Adrenal gland (tissue), 12 donors: ENCODE measurements around the gene ARVCF. TPM values are rescaled to one million over a fixed set of nuclear protein-coding genes. Genes with fewer than 3 reads are reported as not detected.

Experiments
- DNase-seq, 7 donors: peaks; one replicate each; pipeline ENCODE4 v3.0.0-alpha.2; 2019 to 2020
- H3K27ac ChIP-seq, 5 donors: fragments of 200-600 bp; sonication (generic) in 4 of 5; 1 replicate in 3 of 5; 2 replicates in 2 of 5; pipeline versions ENCODE4 v1.5.1 to v1.8.0; 2016 to 2020; ENCODE audit warnings: mild to moderate bottlenecking in 1 of 5
- H3K27me3 ChIP-seq: fragments of 200-600 bp; 2 replicates; pipeline ENCODE4 v1.8.0; 2021
- H3K36me3 ChIP-seq, 2 donors: fragments of 200-600 bp; replicated peaks in 1 of 2; 1 replicate in 1 of 2; 2 replicates in 1 of 2; pipeline versions ENCODE4 v1.5.1 to v1.8.0; 2018 to 2022
- H3K4me1 ChIP-seq, 2 donors: fragments of 200-600 bp; replicated peaks in 1 of 2; 1 replicate in 1 of 2; 2 replicates in 1 of 2; pipeline versions ENCODE4 v1.5.1 to v1.8.0; 2018 to 2021
- H3K4me3 ChIP-seq, 4 donors: fragments of 200-600 bp; sonication (generic) in 3 of 4; one replicate each; pipeline ENCODE4 v1.5.1; 2016 to 2018
- H3K9me3 ChIP-seq, 3 donors: fragments of 200-600 bp; sonication (generic) in 1 of 3; replicated peaks in 1 of 3; 1 replicate in 2 of 3; 2 replicates in 1 of 3; pipeline versions ENCODE4 v1.5.1 to v1.8.0; 2016 to 2021
- CTCF ChIP-seq, 6 experiments: fragments of 450-650 bp in 4 of 6; fragments of 200-600 bp in 2 of 6; sonication (generic) in 1 of 6; IDR thresholded peaks; 1 replicate in 5 of 6; 2 replicates in 1 of 6; pipeline versions ENCODE4 v1.5.1 to v1.8.0; 2016 to 2021; ENCODE audit warnings: antibody characterized with exemption in 6 of 6, mild to moderate bottlenecking in 2 of 6, moderate library complexity in 1 of 6
- POLR2A ChIP-seq, 2 donors: fragments of 450-650 bp; IDR thresholded peaks; one replicate each; pipeline ENCODE4 v1.6.1; 2017; ENCODE audit warnings: antibody characterized with exemption in 2 of 2, mild to moderate bottlenecking in 2 of 2, moderate library complexity in 1 of 2
- WGBS, 4 donors: extraction: QIAGEN DNeasy Blood & Tissue Kit in 2 of 4; methylation state at CpG; one replicate each; pipeline versions ENCODE4 v1.1.5 to v1.1.7; 2013 to 2017; 5-methylcytosine and 5-hydroxymethylcytosine counted together
- intact Hi-C, 2 donors: fragments of 100-400 bp; cut with DNase I; formaldehyde crosslinking; loops; one replicate each; pipeline versions ENCODE4 v1.14.1 to v1.15.0; 2022 to 2023
- polyA plus RNA-seq, 3 donors: library from polyadenylated mRNA; stranded (reverse); fragments of 200-250 nt in 2 of 3; fragments of 350-450 nt in 1 of 3; fragmentation: Illumina TruSeq in 1 of 3; extraction: RNeasy Lipid Tissue Mini Kit (QIAGEN cat#74804) in 1 of 3; gene quantifications; one replicate each; pipeline ENCODE4 v1.2.3, GENCODE V29; 2013 to 2014
- total RNA-seq, 9 donors: library from RNA; depleted of rRNA in 4 of 9; stranded (reverse); fragments of >200 nt in 4 of 9; fragments of 120-200 nt in 1 of 9; fragmentation: NEBNext Ultra II Directional in 1 of 9; extraction: Animal tissue kit (Norgen Biotek cat#: 25700) in 1 of 9; gene quantifications; one replicate each; pipeline versions ENCODE4 v1.1.0 to v1.2.4, GENCODE V29; 2013 to 2023
- donor health status: healthy with polysubstance abuse.
- donor health status: Bipolar disorder and iron deficiency.
- donor health status: DM: yes; HTN: yes; CAD: no.
- donor health status: DM: no; HTN: no; CAD: no.
- donor health status: DM: no; HTN: no; CAD: no.
- donor health status: DM: yes; HTN: yes; CAD: no.

The ARVCF gene
- total and polyA plus RNA-seq, 12 donors = 1.2 to 74.8 (median 18.6) TPM

GRCh38 chr22:20056696-20057386, 40.2 kb upstream of the ARVCF start:
- no peaks in the 10 kb centered on the region for H3K27me3 ChIP-seq
- intact Hi-C loops = no loop called here
- H3K27ac ChIP-seq = no peak overlapping the region
- no peak overlapping the region for H3K4me3 ChIP-seq
- no peak for TF ChIP-seq POLR2A (IDR thresholded peaks at IDR 0.05)
- TF ChIP-seq CTCF (IDR thresholded peaks at IDR 0.05) = no peak
- 93 to 97% (median 95%) methylated on average over 10 to 16 of the region's 16 CpGs for WGBS, 4 donors
- no peak for DNase-seq
- peaks cover 0 to 58% of the 10 kb centered on the region in 2 donors for H3K36me3 ChIP-seq
- H3K4me1 ChIP-seq = peaks cover 0 to 8% of the 10 kb centered on the region in 2 donors
- H3K9me3 ChIP-seq = no peaks in the 10 kb centered on the region

- Histone ChIP-seq H3K4me3 (no peak overlapping the region), H3K27me3 (no peaks in the 10 kb centered on the region), H3K4me1 (peaks cover 0 to 8% of the 10 kb centered on the region in 2 donors), H3K27ac (no peak overlapping the region), H3K36me3 (peaks cover 0 to 55% of the 10 kb centered on the region in 2 donors), H3K9me3 (no peaks in the 10 kb centered on the region)
- intact Hi-C loops = no loop called here
- DNase-seq = no peak
- TF ChIP-seq CTCF (IDR thresholded peaks at IDR 0.05) (no peak), POLR2A (IDR thresholded peaks at IDR 0.05) (no peak)
- 89 to 95% (median 93%) methylated on average over 10 of the region's 10 CpGs for WGBS, 4 donors
These were observed 39.5 kb upstream of the ARVCF start for GRCh38 chr22:20056161-20056560.

- WGBS, 4 donors = 94 to 100% (median 96%) methylated on average over 3 to 15 of the region's 15 CpGs
- no peak for DNase-seq
- TF ChIP-seq CTCF (IDR thresholded peaks at IDR 0.05) (no peak), POLR2A (IDR thresholded peaks at IDR 0.05) (no peak)
- Histone ChIP-seq H3K9me3 (no peaks in the 10 kb centered on the region), H3K36me3 (peaks cover 0 to 54% of the 10 kb centered on the region in 2 donors), H3K4me3 (no peak overlapping the region), H3K4me1 (peaks cover 0 to 8% of the 10 kb centered on the region in 2 donors), H3K27me3 (no peaks in the 10 kb centered on the region), H3K27ac (no peak overlapping the region)
- intact Hi-C loops = no loop called here
These were observed 39.0 kb upstream of the ARVCF start for GRCh38 chr22:20055654-20056053.

GRCh38 chr22:20055144-20055543, 38.5 kb upstream of the ARVCF start:
- TF ChIP-seq POLR2A (IDR thresholded peaks at IDR 0.05) = no peak
- TF ChIP-seq CTCF (IDR thresholded peaks at IDR 0.05) = no peak
- Histone ChIP-seq H3K9me3 (no peaks in the 10 kb centered on the region), H3K4me1 (peaks cover 0 to 8% of the 10 kb centered on the region in 2 donors), H3K4me3 (no peak overlapping the region), H3K36me3 (peaks cover 0 to 51% of the 10 kb centered on the region in 2 donors), H3K27ac (no peak overlapping the region), H3K27me3 (no peaks in the 10 kb centered on the region)
- WGBS, 4 donors = 87 to 100% (median 97%) methylated on average over 2 of the region's 2 CpGs
- intact Hi-C loops = no loop called here
- DNase-seq = no peak
